ENCODE data around the gene OR2F2.

DNA sequence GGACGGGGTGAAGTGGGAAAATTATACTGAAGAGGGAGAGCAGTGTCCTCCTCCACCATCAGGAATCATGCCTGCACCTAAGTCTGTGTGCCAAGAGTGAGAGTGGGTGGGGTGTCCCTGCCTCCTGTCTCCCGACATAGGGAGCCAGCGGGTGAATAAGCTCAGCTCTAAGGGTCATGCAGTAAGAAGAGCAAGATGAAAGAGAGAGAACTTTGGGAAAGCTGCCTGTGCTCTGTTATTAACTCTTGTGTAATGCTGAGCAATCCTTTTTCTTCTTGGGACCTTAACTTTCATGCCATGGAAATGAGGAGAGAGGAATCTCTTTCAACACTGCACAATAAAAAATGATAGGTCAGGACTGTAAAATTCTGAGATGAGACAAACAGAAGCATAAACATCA is 25.2 kb upstream of the OR2F2 start:
- TF ChIP-seq CTCF (IDR thresholded peaks at IDR 0.05; ENCODE audit: insufficient read depth, low read depth, low read length), result no peak
- TF ChIP-seq EZH2 (IDR thresholded peaks at IDR 0.05; ENCODE audit: insufficient read depth, low read length), result no peak
